H1 (cell line): ENCODE measurements around the gene CYP39A1. TPM values are rescaled to one million over a fixed set of nuclear protein-coding genes. Genes with fewer than 3 reads are reported as not detected.

ENCODE experiments used
- CBX5 ChIP-seq: fragments of 300-800, 300-1000 bp; sonication (generic); IDR thresholded peaks from 2 replicates; pipeline ENCODE4 v1.7.1; 2016; ENCODE audit warnings: antibody characterized with exemption, low read length, low read depth
- FOSL1 ChIP-seq: IDR thresholded peaks from 2 replicates; pipeline ENCODE4 v1.6.1; 2011; ENCODE audit warnings: mild to moderate bottlenecking, low read depth, low read length, moderate library complexity; ENCODE audit not compliant: insufficient read depth
- POLR2AphosphoS5 ChIP-seq: IDR thresholded peaks from 2 replicates; pipeline ENCODE4 v1.6.1; 2011; ENCODE audit warnings: low read depth, low read length
- SIRT6 ChIP-seq: IDR thresholded peaks from one replicate; pipeline ENCODE4 v1.7.1; 2012; ENCODE audit warnings: low read length, inconsistent platforms
- SRF ChIP-seq: IDR thresholded peaks from 2 replicates; pipeline ENCODE4 v1.6.1; 2011; ENCODE audit warnings: mild to moderate bottlenecking, low read depth, low read length, moderate library complexity
- TAF1 ChIP-seq: IDR thresholded peaks from 2 replicates; pipeline ENCODE4 v1.6.1; 2011; ENCODE audit warnings: mild to moderate bottlenecking, low read depth, low read length
- ZNF274 ChIP-seq: IDR thresholded peaks from 2 replicates; pipeline ENCODE4 v1.7.0; 2012; ENCODE audit warnings: low read length, borderline replicate concordance; ENCODE audit errors: extremely low read depth
- polyA plus RNA-seq, 7 experiments: library from polyadenylated mRNA; depleted of rRNA in 3 of 7; stranded (reverse) in 5 of 7; unstranded in 2 of 7; fragments of >200 nt in 5 of 7; fragments of 200-250 nt in 2 of 7; gene quantifications; 1 replicate in 5 of 7; 2 replicates in 1 of 7; 4 replicates in 1 of 7; pipeline versions ENCODE4 v1.2.1 to v1.2.3, GENCODE V29; 2011 to 2013; ENCODE audit warnings: missing spikeins in 2 of 7, mixed read lengths in 2 of 7
- total RNA-seq: library from RNA; stranded (reverse); fragmentation: NEBNext Ultra II Directional; extraction: Animal tissue kit (Norgen Biotek cat#: 25700); gene quantifications from 2 replicates; pipeline ENCODE4 v1.2.1, GENCODE V29; 2021
- TF ChIP-seq, protein P1 (sequence below): fragments of 300-600 bp; sonication (generic); IDR thresholded peaks from 2 replicates; pipeline ENCODE4 v1.7.1; 2012; ENCODE audit warnings: low read length, moderate library complexity, mild to moderate bottlenecking, inconsistent platforms; ENCODE audit not compliant: insufficient replicate concordance

CYP39A1 gene
- total and polyA plus RNA-seq, 2 of the 8 experiments (the other 6 are each of a cell fraction or from before 2014, with no cell fraction given), result 0.71 to 2.4 TPM

DNA sequence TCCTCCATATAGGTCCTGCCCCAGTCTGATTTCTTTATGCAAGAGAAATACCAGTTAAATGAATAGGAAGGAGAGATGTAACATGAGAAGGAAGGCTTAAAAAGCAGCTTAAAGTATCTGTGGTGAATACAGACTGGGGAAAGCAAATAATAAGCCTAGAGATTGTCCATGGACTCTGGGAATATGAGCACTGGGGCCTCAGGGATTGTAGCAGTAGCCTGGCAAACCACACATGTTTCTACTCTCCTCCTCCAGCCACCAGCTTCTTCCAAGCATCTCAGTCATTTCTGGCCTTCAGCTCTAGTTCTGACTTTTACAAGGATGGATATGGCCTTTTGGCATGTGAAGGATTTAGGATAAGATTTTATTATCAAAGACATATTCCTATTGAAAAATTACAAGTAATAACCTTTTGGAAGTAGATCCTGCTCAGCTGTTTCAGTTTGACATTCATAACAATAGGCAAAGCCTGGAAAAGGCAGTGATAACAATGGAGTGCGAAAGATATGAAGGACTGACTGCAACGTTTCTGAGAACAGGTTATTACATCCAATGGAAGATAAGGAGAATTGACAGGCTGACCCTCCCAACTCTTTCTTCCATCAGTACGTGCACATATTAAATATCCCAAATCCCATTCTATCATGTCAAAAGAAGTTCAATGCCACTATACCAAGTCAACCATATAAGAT is 41.6 kb downstream of the CYP39A1 start (continued):
- TF ChIP-seq, protein P1, sequence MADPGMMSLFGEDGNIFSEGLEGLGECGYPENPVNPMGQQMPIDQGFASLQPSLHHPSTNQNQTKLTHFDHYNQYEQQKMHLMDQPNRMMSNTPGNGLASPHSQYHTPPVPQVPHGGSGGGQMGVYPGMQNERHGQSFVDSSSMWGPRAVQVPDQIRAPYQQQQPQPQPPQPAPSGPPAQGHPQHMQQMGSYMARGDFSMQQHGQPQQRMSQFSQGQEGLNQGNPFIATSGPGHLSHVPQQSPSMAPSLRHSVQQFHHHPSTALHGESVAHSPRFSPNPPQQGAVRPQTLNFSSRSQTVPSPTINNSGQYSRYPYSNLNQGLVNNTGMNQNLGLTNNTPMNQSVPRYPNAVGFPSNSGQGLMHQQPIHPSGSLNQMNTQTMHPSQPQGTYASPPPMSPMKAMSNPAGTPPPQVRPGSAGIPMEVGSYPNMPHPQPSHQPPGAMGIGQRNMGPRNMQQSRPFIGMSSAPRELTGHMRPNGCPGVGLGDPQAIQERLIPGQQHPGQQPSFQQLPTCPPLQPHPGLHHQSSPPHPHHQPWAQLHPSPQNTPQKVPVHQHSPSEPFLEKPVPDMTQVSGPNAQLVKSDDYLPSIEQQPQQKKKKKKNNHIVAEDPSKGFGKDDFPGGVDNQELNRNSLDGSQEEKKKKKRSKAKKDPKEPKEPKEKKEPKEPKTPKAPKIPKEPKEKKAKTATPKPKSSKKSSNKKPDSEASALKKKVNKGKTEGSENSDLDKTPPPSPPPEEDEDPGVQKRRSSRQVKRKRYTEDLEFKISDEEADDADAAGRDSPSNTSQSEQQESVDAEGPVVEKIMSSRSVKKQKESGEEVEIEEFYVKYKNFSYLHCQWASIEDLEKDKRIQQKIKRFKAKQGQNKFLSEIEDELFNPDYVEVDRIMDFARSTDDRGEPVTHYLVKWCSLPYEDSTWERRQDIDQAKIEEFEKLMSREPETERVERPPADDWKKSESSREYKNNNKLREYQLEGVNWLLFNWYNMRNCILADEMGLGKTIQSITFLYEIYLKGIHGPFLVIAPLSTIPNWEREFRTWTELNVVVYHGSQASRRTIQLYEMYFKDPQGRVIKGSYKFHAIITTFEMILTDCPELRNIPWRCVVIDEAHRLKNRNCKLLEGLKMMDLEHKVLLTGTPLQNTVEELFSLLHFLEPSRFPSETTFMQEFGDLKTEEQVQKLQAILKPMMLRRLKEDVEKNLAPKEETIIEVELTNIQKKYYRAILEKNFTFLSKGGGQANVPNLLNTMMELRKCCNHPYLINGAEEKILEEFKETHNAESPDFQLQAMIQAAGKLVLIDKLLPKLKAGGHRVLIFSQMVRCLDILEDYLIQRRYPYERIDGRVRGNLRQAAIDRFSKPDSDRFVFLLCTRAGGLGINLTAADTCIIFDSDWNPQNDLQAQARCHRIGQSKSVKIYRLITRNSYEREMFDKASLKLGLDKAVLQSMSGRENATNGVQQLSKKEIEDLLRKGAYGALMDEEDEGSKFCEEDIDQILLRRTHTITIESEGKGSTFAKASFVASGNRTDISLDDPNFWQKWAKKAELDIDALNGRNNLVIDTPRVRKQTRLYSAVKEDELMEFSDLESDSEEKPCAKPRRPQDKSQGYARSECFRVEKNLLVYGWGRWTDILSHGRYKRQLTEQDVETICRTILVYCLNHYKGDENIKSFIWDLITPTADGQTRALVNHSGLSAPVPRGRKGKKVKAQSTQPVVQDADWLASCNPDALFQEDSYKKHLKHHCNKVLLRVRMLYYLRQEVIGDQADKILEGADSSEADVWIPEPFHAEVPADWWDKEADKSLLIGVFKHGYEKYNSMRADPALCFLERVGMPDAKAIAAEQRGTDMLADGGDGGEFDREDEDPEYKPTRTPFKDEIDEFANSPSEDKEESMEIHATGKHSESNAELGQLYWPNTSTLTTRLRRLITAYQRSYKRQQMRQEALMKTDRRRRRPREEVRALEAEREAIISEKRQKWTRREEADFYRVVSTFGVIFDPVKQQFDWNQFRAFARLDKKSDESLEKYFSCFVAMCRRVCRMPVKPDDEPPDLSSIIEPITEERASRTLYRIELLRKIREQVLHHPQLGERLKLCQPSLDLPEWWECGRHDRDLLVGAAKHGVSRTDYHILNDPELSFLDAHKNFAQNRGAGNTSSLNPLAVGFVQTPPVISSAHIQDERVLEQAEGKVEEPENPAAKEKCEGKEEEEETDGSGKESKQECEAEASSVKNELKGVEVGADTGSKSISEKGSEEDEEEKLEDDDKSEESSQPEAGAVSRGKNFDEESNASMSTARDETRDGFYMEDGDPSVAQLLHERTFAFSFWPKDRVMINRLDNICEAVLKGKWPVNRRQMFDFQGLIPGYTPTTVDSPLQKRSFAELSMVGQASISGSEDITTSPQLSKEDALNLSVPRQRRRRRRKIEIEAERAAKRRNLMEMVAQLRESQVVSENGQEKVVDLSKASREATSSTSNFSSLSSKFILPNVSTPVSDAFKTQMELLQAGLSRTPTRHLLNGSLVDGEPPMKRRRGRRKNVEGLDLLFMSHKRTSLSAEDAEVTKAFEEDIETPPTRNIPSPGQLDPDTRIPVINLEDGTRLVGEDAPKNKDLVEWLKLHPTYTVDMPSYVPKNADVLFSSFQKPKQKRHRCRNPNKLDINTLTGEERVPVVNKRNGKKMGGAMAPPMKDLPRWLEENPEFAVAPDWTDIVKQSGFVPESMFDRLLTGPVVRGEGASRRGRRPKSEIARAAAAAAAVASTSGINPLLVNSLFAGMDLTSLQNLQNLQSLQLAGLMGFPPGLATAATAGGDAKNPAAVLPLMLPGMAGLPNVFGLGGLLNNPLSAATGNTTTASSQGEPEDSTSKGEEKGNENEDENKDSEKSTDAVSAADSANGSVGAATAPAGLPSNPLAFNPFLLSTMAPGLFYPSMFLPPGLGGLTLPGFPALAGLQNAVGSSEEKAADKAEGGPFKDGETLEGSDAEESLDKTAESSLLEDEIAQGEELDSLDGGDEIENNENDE, result no peak
- TF ChIP-seq POLR2AphosphoS5 (no peak), SRF (no peak), ZNF274 (no peak), CBX5 (no peak), SIRT6 (no peak), TAF1 (no peak), FOSL1 (no peak)
